Activated CD4-positive, alpha-beta T cell treated with anti-CD3 and anti-CD28 coated beads for 1 hour (primary cell): ENCODE data around the gene PRR19.
A peak's percentile ranks its signal among the peaks of the same experiment; 100 is the strongest.

Source experiments
- DNase-seq: peaks from one replicate; pipeline ENCODE4 v3.0.0-alpha.2; 2020

PRR19 gene

GRCh38 chr19:42284591-42285341, 17.2 kb upstream of the PRR19 start:
- DNase-seq = no peak

GRCh38 chr19:42285541-42285941, 16.4 kb upstream of the PRR19 start:
- DNase-seq = no peak

- DNase-seq = no peak
Observed at GRCh38 chr19:42285988-42286348, 16.0 kb upstream of the PRR19 start.

GRCh38 chr19:42286349-42287016, 15.4 kb upstream of the PRR19 start:
- DNase-seq = no peak

- no peak for DNase-seq
Observed at GRCh38 chr19:42287017-42287826, 14.7 kb upstream of the PRR19 start.

GRCh38 chr19:42287827-42288107, 14.2 kb upstream of the PRR19 start:
- no peak for DNase-seq

GRCh38 chr19:42288387-42288786, 13.5 kb upstream of the PRR19 start:
- no peak for DNase-seq

GRCh38 chr19:42288881-42289555, 12.9 kb upstream of the PRR19 start:
- no peak for DNase-seq

- DNase-seq = no peak
Observed at GRCh38 chr19:42289556-42290041, 12.3 kb upstream of the PRR19 start.

GRCh38 chr19:42290136-42290522, 11.8 kb upstream of the PRR19 start:
- no peak for DNase-seq

- peak; percentile 42 for DNase-seq
Observed at GRCh38 chr19:42290523-42291434, 11.2 kb upstream of the PRR19 start.

GRCh38 chr19:42291435-42291810, 10.5 kb upstream of the PRR19 start:
- no peak for DNase-seq

GRCh38 chr19:42292042-42292960, 9.6 kb upstream of the PRR19 start:
- DNase-seq = no peak

- no peak for DNase-seq
Observed at GRCh38 chr19:42292963-42293362, 9.0 kb upstream of the PRR19 start.

- no peak for DNase-seq
Observed at GRCh38 chr19:42293540-42293939, 8.4 kb upstream of the PRR19 start.

- DNase-seq = no peak
Observed at GRCh38 chr19:42293948-42294347, 8.0 kb upstream of the PRR19 start.

GRCh38 chr19:42294471-42295137, 7.3 kb upstream of the PRR19 start:
- DNase-seq = no peak

GRCh38 chr19:42295342-42295741, 6.6 kb upstream of the PRR19 start:
- DNase-seq = no peak

GRCh38 chr19:42295831-42296525, 6.0 kb upstream of the PRR19 start:
- peak; percentile 82 for DNase-seq

GRCh38 chr19:42297039-42297438, 4.9 kb upstream of the PRR19 start:
- DNase-seq = no peak
